Left ventricle myocardium inferior (tissue), 1 donor: ENCODE measurements around the gene TMEFF1. TPM values are rescaled to one million over a fixed set of nuclear protein-coding genes. Genes with fewer than 3 reads are reported as not detected.
A peak's percentile ranks its signal among the peaks of the same experiment; 100 is the strongest.

Experiments
- DNase-seq: peaks from one replicate; pipeline ENCODE4 v3.0.0-alpha.2; 2020
- H3K27ac ChIP-seq: fragments of 200-600 bp; replicated peaks from 2 replicates; pipeline ENCODE4 v1.8.0; 2021
- H3K27me3 ChIP-seq: fragments of 200-600 bp; 2 replicates; pipeline ENCODE4 v1.8.0; 2021; ENCODE audit warnings: low read depth
- H3K36me3 ChIP-seq: fragments of 200-600 bp; 2 replicates; pipeline ENCODE4 v1.8.0; 2021
- H3K4me1 ChIP-seq: fragments of 200-600 bp; 2 replicates; pipeline ENCODE4 v1.8.0; 2021
- H3K4me3 ChIP-seq: fragments of 200-600 bp; 2 replicates; pipeline ENCODE4 v1.8.0; 2021; ENCODE audit warnings: mild to moderate bottlenecking, moderate library complexity
- H3K9me3 ChIP-seq: fragments of 200-600 bp; replicated peaks from 2 replicates; pipeline ENCODE4 v1.8.0; 2021
- intact Hi-C: fragments of 100-400 bp; cut with micrococcal nuclease; formaldehyde crosslinking; loops from one replicate; pipeline ENCODE4 v1.11.0; 2022
- total RNA-seq: library from RNA; stranded (reverse); fragmentation: NEBNext Ultra II Directional; extraction: Animal tissue kit (Norgen Biotek cat#: 25700); gene quantifications from one replicate; pipeline ENCODE4 v1.2.1, GENCODE V29; 2021
- TF ChIP-seq, protein P1 (sequence below): fragments of 200-600 bp; IDR thresholded peaks from 2 replicates; pipeline ENCODE4 v1.8.0; 2021; ENCODE audit warnings: antibody characterized with exemption, mild to moderate bottlenecking, borderline replicate concordance
- donor health status: DM: no; HTN: yes; CAD: no; lungs with severe emphysema.

Gene TMEFF1
- total RNA-seq, 1 donor from 2014 or later = not detected

DNA sequence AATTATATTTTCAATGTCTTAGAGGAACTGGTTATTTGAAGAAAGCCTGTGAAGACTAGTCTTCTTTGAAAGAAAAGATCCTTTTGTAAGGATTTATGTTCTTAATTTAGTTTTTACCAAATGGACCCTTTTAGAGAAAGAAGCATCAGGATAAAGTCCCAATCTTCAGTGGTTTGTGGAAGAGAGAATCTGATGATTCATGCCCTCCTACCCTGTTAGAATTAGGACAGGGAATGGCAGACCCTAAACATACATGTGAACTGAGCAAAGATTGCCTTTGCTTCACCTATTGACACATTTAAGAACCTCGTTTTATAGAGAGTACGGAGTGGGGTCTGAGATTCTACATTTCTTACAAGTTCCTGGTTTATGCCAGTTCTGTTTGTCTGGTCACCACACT, 20.1 kb upstream of the TMEFF1 start:
- Histone ChIP-seq H3K27me3 (no peaks in the 10 kb centered on the region), H3K36me3 (peaks cover 38% of the 10 kb centered on the region), H3K27ac (no peak overlapping the region), H3K9me3 (peaks cover 7% of the 10 kb centered on the region), H3K4me1 (peaks cover 10% of the 10 kb centered on the region), H3K4me3 (no peak overlapping the region)
- TF ChIP-seq, protein P1, sequence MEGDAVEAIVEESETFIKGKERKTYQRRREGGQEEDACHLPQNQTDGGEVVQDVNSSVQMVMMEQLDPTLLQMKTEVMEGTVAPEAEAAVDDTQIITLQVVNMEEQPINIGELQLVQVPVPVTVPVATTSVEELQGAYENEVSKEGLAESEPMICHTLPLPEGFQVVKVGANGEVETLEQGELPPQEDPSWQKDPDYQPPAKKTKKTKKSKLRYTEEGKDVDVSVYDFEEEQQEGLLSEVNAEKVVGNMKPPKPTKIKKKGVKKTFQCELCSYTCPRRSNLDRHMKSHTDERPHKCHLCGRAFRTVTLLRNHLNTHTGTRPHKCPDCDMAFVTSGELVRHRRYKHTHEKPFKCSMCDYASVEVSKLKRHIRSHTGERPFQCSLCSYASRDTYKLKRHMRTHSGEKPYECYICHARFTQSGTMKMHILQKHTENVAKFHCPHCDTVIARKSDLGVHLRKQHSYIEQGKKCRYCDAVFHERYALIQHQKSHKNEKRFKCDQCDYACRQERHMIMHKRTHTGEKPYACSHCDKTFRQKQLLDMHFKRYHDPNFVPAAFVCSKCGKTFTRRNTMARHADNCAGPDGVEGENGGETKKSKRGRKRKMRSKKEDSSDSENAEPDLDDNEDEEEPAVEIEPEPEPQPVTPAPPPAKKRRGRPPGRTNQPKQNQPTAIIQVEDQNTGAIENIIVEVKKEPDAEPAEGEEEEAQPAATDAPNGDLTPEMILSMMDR = no peak
- intact Hi-C loops = no loop called here
- DNase-seq = no peak

DNA sequence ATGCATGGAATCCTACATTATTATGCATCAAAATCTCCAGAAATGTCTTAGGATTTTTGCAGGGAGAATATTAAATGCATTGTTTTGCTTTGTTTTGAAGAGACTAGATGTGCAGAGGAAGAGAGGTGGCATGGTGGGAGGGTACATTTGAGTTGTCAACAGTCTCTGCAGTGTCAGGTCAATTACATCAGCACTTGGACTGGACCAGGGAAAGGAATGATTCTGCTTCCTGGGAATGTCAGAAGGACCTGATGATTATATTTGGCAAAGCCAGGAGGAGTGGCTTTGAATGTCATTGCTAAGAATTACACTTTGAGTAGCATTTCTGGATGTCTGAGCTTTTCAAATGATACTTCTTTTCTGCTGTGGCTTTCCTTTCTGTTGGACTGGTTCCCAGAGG, 17.5 kb upstream of the TMEFF1 start:
- Histone ChIP-seq H3K27ac (no peak overlapping the region), H3K4me1 (peaks cover 10% of the 10 kb centered on the region), H3K4me3 (no peak overlapping the region), H3K36me3 (peaks cover 37% of the 10 kb centered on the region), H3K9me3 (peaks cover 7% of the 10 kb centered on the region), H3K27me3 (no peaks in the 10 kb centered on the region)
- no peak for DNase-seq
- intact Hi-C loops = no loop called here
- TF ChIP-seq, protein P1 = no peak

DNA sequence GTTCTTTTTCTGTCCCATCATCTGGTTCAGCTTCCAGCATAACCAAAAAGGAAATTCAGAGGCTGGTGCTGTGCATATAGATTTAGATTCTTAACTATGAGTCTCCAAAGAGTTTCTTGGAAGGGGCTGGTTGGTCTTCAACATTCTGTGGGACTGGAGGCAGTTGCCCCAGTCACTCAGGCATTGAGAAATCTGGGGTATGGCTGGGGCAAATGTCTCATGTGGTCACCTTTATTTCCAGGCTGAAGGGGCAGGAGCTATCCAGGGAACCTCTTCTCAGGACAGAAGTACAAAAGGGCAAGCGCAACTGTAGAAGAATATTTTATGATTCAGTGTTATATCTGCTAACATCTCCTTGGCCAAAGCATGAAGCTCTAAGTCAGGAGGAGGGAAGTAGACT, 15.4 kb upstream of the TMEFF1 start:
- Histone ChIP-seq H3K9me3 (peaks cover 6% of the 10 kb centered on the region), H3K4me3 (no peak overlapping the region), H3K27ac (no peak overlapping the region), H3K4me1 (peaks cover 10% of the 10 kb centered on the region), H3K36me3 (peaks cover 18% of the 10 kb centered on the region), H3K27me3 (no peaks in the 10 kb centered on the region)
- TF ChIP-seq, protein P1 = no peak
- no peak for DNase-seq
- intact Hi-C loops = no loop called here

DNA sequence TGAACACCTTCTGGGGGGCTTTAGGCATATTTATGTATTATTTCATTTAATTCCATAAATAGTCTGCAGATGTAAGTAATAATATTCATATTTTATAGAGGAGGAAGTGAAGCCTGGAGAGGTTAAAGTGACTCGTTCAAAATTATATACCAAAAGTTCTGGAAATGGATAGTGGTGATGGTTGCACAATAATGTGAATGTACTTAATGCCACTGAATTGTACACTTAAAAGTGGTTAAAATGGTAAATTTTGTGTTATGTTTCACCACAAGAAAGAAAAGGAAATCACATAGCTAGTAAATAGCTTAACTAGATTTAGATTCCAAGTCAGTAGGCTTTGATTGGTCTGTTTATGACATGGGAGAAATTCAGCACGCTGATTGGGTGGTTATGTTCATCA, 13.0 kb upstream of the TMEFF1 start:
- H3K4me1 ChIP-seq = peaks cover 10% of the 10 kb centered on the region
- DNase-seq = no peak
- no peak overlapping the region for H3K27ac ChIP-seq
- no peak overlapping the region for H3K4me3 ChIP-seq
- intact Hi-C loops = no loop called here
- H3K27me3 ChIP-seq = no peaks in the 10 kb centered on the region
- no peaks in the 10 kb centered on the region for H3K36me3 ChIP-seq
- H3K9me3 ChIP-seq = no peaks in the 10 kb centered on the region
- TF ChIP-seq, protein P1 = no peak

DNA sequence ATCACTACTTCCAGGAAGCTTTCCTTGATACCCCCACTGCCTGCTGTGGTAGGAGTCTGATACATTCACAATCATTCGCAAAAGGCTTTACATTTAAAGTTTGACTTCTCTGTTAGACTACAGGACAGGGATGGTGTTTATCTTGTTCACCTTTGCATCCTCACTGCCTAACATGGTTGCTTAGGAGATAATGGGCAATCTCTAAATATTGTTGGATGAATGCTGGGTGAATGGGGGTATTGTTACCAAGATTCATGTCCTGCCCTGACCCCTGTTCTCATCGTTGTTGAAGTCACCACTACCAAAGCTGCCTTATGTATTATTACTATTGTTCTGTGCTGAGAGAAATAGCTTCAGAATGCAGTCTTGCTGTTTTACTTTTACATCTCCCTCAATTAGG, 7.7 kb upstream of the TMEFF1 start:
- Histone ChIP-seq H3K4me3 (no peak overlapping the region), H3K9me3 (no peaks in the 10 kb centered on the region), H3K36me3 (no peaks in the 10 kb centered on the region), H3K27me3 (no peaks in the 10 kb centered on the region), H3K4me1 (peaks cover 12% of the 10 kb centered on the region), H3K27ac (no peak overlapping the region)
- TF ChIP-seq, protein P1 = no peak
- no peak for DNase-seq
- intact Hi-C loops = no loop called here

DNA sequence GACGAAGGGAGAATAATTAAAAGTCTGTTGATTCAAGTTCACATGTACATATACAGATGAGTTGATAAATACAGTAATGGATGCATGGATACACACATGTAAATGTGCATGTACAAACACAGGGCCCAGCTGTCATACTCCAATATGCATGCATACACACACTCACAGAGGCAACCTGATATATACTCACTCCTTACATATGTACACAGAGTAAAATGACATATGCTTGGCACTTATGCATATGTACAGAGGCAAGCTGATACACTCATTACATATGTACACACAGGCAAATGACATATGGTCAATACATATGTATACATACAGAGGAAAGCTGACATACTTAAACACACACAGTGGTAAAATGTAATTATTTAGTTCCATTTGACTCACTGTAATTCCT, 7.2 kb upstream of the TMEFF1 start:
- no peak for DNase-seq
- Histone ChIP-seq H3K9me3 (no peaks in the 10 kb centered on the region), H3K36me3 (no peaks in the 10 kb centered on the region), H3K27ac (peak overlapping the region; percentile 63), H3K4me1 (peaks cover 12% of the 10 kb centered on the region), H3K27me3 (no peaks in the 10 kb centered on the region), H3K4me3 (no peak overlapping the region)
- intact Hi-C loops = no loop called here
- TF ChIP-seq, protein P1 = no peak
